ENCODE data around the gene PRSS33. TPM values are rescaled to one million over a fixed set of nuclear protein-coding genes. Genes with fewer than 3 reads are reported as not detected.

Gene PRSS33
- total RNA-seq, 1 experiment from 2014 or later: not detected

GRCh38 chr16:2786061-2786825 is 1.1 kb downstream of the PRSS33 start:
- Histone ChIP-seq H3K27ac (ENCODE audit: low read depth, low read length, poor library complexity, severe bottlenecking) (no peak overlapping the region), H3K4me3 (ENCODE audit: low read depth, low read length, poor library complexity, severe bottlenecking) (no peak overlapping the region), H3K4me1 (ENCODE audit: insufficient read depth, low read length, poor library complexity, severe bottlenecking) (no peaks in the 10 kb centered on the region), H3K27me3 (replicated peaks; ENCODE audit: insufficient read depth, low read depth, low read length, poor library complexity) (peaks cover 56% of the 10 kb centered on the region), H3K36me3 (ENCODE audit: insufficient read depth, low read length, poor library complexity, severe bottlenecking) (no peaks in the 10 kb centered on the region), H3K9me3 (ENCODE audit: low read depth, low read length, poor library complexity, severe bottlenecking) (no peaks in the 10 kb centered on the region)
- ChIA-PET POLR2A (ENCODE audit: low non-redundant PET) (no interaction called here), CTCF (no interaction called here)
- no peak for TF ChIP-seq CTCF (conservative IDR thresholded peaks at IDR 0.05; ENCODE audit: low read depth, low read length)
- TF ChIP-seq EZH2 (IDR thresholded peaks at IDR 0.05; ENCODE audit: borderline replicate concordance, low read depth, low read length, poor library complexity, severe bottlenecking): no peak
- DNase-seq (ENCODE audit: low spot score): no peak
- intact Hi-C loops (cut with micrococcal nuclease; ENCODE audit: unreplicated experiment): no loop called here
- no TSS peak for BruUV-seq (replicated peaks)

- no peaks in the 10 kb centered on the region for H3K4me1 ChIP-seq (ENCODE audit: insufficient read depth, low read length, poor library complexity, severe bottlenecking)
- H3K9me3 ChIP-seq (ENCODE audit: low read depth, low read length, poor library complexity, severe bottlenecking): no peaks in the 10 kb centered on the region
- no TSS peak for BruUV-seq (replicated peaks)
- no peak overlapping the region for H3K4me3 ChIP-seq (ENCODE audit: low read depth, low read length, poor library complexity, severe bottlenecking)
- DNase-seq (ENCODE audit: low spot score): no peak
- H3K27me3 ChIP-seq (replicated peaks; ENCODE audit: insufficient read depth, low read depth, low read length, poor library complexity): peaks cover 47% of the 10 kb centered on the region
- intact Hi-C loops (cut with micrococcal nuclease; ENCODE audit: unreplicated experiment): no loop called here
- POLR2A ChIA-PET (ENCODE audit: low non-redundant PET): no interaction called here
- CTCF ChIA-PET: no interaction called here
- no peak overlapping the region for H3K27ac ChIP-seq (ENCODE audit: low read depth, low read length, poor library complexity, severe bottlenecking)
- no peaks in the 10 kb centered on the region for H3K36me3 ChIP-seq (ENCODE audit: insufficient read depth, low read length, poor library complexity, severe bottlenecking)
- peak; percentile 46 for TF ChIP-seq CTCF (conservative IDR thresholded peaks at IDR 0.05; ENCODE audit: low read depth, low read length)
- peak; percentile 51 for TF ChIP-seq EZH2 (IDR thresholded peaks at IDR 0.05; ENCODE audit: borderline replicate concordance, low read depth, low read length, poor library complexity, severe bottlenecking)
Observed at GRCh38 chr16:2785101-2785991, 2.0 kb downstream of the PRSS33 start.

- H3K27ac ChIP-seq (ENCODE audit: low read depth, low read length, poor library complexity, severe bottlenecking): no peak overlapping the region
- H3K9me3 ChIP-seq (ENCODE audit: low read depth, low read length, poor library complexity, severe bottlenecking): no peaks in the 10 kb centered on the region
- no peak for DNase-seq (ENCODE audit: low spot score)
- H3K4me1 ChIP-seq (ENCODE audit: insufficient read depth, low read length, poor library complexity, severe bottlenecking): no peaks in the 10 kb centered on the region
- POLR2A ChIA-PET (ENCODE audit: low non-redundant PET): no interaction called here
- TF ChIP-seq CTCF (conservative IDR thresholded peaks at IDR 0.05; ENCODE audit: low read depth, low read length) (no peak), EZH2 (IDR thresholded peaks at IDR 0.05; ENCODE audit: borderline replicate concordance, low read depth, low read length, poor library complexity, severe bottlenecking) (no peak)
- CTCF ChIA-PET: no interaction called here
- no peak overlapping the region for H3K4me3 ChIP-seq (ENCODE audit: low read depth, low read length, poor library complexity, severe bottlenecking)
- H3K27me3 ChIP-seq (replicated peaks; ENCODE audit: insufficient read depth, low read depth, low read length, poor library complexity): peaks cover 39% of the 10 kb centered on the region
- H3K36me3 ChIP-seq (ENCODE audit: insufficient read depth, low read length, poor library complexity, severe bottlenecking): no peaks in the 10 kb centered on the region
- intact Hi-C loops (cut with micrococcal nuclease; ENCODE audit: unreplicated experiment): no loop called here
- no TSS peak for BruUV-seq (replicated peaks)
Observed at GRCh38 chr16:2784358-2785100, 2.8 kb downstream of the PRSS33 start.
